Sigmoid colon (tissue), 7 donors: ENCODE results near the gene PRKG1. TPM values are rescaled to one million over a fixed set of nuclear protein-coding genes. Genes with fewer than 3 reads are reported as not detected.

ENCODE experiments used
- DNase-seq: peaks from one replicate; pipeline ENCODE4 v3.0.0-alpha.2; 2019
- H3K27ac ChIP-seq, 4 donors: fragments of 200-600 bp; sonication (generic); one replicate each; pipeline ENCODE4 v1.5.1; 2016 to 2019; ENCODE audit warnings: mild to moderate bottlenecking in 1 of 4
- H3K27me3 ChIP-seq, 3 donors: fragments of 200-600 bp; sonication (generic); one replicate each; pipeline ENCODE4 v1.5.1; 2019; ENCODE audit warnings: mild to moderate bottlenecking in 1 of 3
- H3K36me3 ChIP-seq, 4 donors: fragments of 200-600 bp; sonication (generic); one replicate each; pipeline ENCODE4 v1.5.1; 2016 to 2019
- H3K4me1 ChIP-seq, 4 donors: fragments of 200-600 bp; sonication (generic); one replicate each; pipeline ENCODE4 v1.5.1; 2017 to 2019
- H3K4me3 ChIP-seq, 4 donors: fragments of 200-600 bp; sonication (generic); one replicate each; pipeline ENCODE4 v1.5.1; 2017 to 2019; ENCODE audit warnings: mild to moderate bottlenecking in 2 of 4, moderate library complexity in 1 of 4
- H3K9me3 ChIP-seq, 4 donors: fragments of 200-600 bp in 3 of 4; sonication (generic) in 3 of 4; one replicate each; pipeline versions ENCODE4 v1.5.1 to v1.6.1; 2013 to 2019
- EP300 ChIP-seq, 4 donors: sonication (generic); formaldehyde crosslinking; IDR thresholded peaks; one replicate each; pipeline ENCODE4 v1.6.1; 2017; ENCODE audit warnings: antibody characterized with exemption in 4 of 4
- POLR2A ChIP-seq, 2 donors: fragments of 450-650 bp; IDR thresholded peaks; one replicate each; pipeline ENCODE4 v1.6.1; 2016; ENCODE audit warnings: antibody characterized with exemption in 2 of 2, mild to moderate bottlenecking in 2 of 2, moderate library complexity in 2 of 2
- POLR2AphosphoS5 ChIP-seq, 4 donors: sonication (generic); formaldehyde crosslinking; IDR thresholded peaks; one replicate each; pipeline ENCODE4 v1.6.1; 2017; ENCODE audit warnings: antibody characterized with exemption in 4 of 4
- WGBS, 2 donors: extraction: QIAGEN DNeasy Blood & Tissue Kit; methylation state at CpG; one replicate each; pipeline ENCODE4 v1.1.7; 2013; 5-methylcytosine and 5-hydroxymethylcytosine counted together
- intact Hi-C: fragments of 100-400 bp; cut with DNase I; formaldehyde crosslinking; loops from one replicate; pipeline ENCODE4 v1.15.1; 2023
- polyA plus RNA-seq, 3 donors: library from polyadenylated mRNA; stranded (reverse); fragments of 200-250 nt; gene quantifications; one replicate each; pipeline ENCODE4 v1.2.3, GENCODE V29; 2013
- total RNA-seq, 4 donors: library from RNA; depleted of rRNA; stranded (reverse); fragments of >200 nt; gene quantifications; one replicate each; pipeline ENCODE4 v1.1.0, GENCODE V29; 2016
- TF ChIP-seq, protein P1 (sequence below), 4 experiments: fragments of 450-650 bp in 3 of 4; fragments of 200-600 bp in 1 of 4; IDR thresholded peaks; one replicate each; pipeline ENCODE4 v1.5.1; 2016 to 2019; ENCODE audit warnings: antibody characterized with exemption in 4 of 4, mild to moderate bottlenecking in 3 of 4, moderate library complexity in 2 of 4
- donor health status: healthy with polysubstance abuse.
- donor health status: Bipolar disorder and iron deficiency.
- donor health status: healthy.

Gene PRKG1
- total and polyA plus RNA-seq, 7 donors, result 3.7 to 92.9 (median 60.2) TPM

DNA sequence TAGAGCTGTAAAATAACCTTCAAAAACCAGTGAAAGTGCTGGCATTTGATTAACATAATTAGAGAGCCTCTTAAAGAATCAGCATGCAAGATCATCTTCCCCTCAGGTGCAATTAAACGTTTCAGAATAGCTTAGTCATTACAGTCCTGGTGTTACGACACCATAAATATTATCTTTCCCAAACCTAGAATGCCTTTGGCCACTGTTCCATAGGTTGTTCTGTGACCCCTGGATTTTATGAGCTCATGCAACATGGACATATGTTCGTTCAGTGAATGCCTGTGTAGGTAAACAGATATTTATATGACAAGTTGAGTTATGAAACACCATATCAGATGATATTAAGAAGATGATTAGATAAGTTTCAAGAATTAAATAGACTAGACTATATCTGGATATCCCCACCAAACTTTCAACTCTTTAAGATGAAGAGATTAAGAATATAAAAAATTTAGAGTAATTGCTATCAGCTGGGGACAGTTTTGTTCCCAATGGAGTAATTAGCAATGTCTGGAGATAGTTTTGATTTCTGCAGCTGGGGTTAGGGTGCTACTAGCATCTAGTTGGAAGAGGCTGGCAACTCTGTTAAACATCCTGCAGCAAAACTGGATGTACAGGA lies 976.3 kb downstream of the PRKG1 start:
- Histone ChIP-seq H3K27ac (no peak overlapping the region), H3K9me3 (no peaks in the 10 kb centered on the region), H3K4me1 (no peaks in the 10 kb centered on the region), H3K4me3 (no peak overlapping the region), H3K36me3 (no peaks in the 10 kb centered on the region), H3K27me3 (no peaks in the 10 kb centered on the region)
- no peak for DNase-seq
- TF ChIP-seq POLR2AphosphoS5 (IDR thresholded peaks at IDR 0.05), result no peak
- no peak for TF ChIP-seq POLR2A (IDR thresholded peaks at IDR 0.05)
- TF ChIP-seq, protein P1, sequence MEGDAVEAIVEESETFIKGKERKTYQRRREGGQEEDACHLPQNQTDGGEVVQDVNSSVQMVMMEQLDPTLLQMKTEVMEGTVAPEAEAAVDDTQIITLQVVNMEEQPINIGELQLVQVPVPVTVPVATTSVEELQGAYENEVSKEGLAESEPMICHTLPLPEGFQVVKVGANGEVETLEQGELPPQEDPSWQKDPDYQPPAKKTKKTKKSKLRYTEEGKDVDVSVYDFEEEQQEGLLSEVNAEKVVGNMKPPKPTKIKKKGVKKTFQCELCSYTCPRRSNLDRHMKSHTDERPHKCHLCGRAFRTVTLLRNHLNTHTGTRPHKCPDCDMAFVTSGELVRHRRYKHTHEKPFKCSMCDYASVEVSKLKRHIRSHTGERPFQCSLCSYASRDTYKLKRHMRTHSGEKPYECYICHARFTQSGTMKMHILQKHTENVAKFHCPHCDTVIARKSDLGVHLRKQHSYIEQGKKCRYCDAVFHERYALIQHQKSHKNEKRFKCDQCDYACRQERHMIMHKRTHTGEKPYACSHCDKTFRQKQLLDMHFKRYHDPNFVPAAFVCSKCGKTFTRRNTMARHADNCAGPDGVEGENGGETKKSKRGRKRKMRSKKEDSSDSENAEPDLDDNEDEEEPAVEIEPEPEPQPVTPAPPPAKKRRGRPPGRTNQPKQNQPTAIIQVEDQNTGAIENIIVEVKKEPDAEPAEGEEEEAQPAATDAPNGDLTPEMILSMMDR (IDR thresholded peaks at IDR 0.05), result no peak
- TF ChIP-seq EP300 (IDR thresholded peaks at IDR 0.05), result no peak
- WGBS, 2 donors, result 40 to 64% methylated on average over 3 of the region's 3 CpGs
- intact Hi-C loops, result no loop called here

DNA sequence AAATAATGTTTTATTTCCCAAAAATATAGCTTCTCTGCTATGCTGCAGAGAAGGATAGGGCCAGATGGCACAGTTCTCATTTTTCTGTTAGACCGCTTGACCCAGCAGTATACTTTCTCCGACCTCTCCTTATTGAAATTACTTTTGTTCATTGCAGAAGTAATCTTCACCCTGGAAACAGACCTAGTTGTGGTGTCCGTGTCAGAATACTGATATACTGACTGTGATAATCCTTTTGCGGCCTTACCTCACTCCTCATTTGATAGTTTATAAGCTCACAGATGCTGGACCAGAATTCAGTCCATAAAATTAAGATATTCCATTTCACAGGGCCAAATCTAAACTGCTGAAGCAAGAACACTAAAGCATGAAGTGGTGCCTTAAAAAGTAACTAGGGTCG lies 979.2 kb downstream of the PRKG1 start:
- Histone ChIP-seq H3K27ac (no peak overlapping the region), H3K36me3 (no peaks in the 10 kb centered on the region), H3K27me3 (no peaks in the 10 kb centered on the region), H3K9me3 (no peaks in the 10 kb centered on the region), H3K4me1 (peaks cover 0 to 7% (median 0%) of the 10 kb centered on the region in 4 donors), H3K4me3 (no peak overlapping the region)
- no peak for DNase-seq
- TF ChIP-seq POLR2AphosphoS5 (IDR thresholded peaks at IDR 0.05), result no peak
- TF ChIP-seq POLR2A (IDR thresholded peaks at IDR 0.05), result no peak
- TF ChIP-seq, protein P1 (IDR thresholded peaks at IDR 0.05), result no peak
- no peak for TF ChIP-seq EP300 (IDR thresholded peaks at IDR 0.05)
- intact Hi-C loops, result no loop called here
- WGBS, 2 donors, result 87% methylated on average over 5 of the region's 5 CpGs

DNA sequence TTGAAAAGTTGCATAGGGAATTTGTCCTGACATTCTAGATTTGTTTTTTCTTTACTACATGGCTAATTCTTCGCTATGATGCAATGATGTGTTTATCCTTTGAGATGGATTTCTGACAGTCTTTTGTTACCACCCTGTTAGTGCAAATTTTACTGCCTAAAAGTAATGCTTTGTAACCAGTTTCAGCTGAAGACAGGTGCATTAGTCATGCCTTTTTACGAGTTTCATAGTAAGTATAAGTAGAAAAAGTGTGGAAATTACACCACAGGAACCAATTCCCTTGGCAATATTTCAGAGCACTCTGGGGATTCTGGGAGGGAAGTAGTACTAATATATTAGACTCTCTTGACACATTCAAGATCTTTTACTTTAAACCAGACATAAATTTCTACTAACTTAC lies 982.0 kb downstream of the PRKG1 start:
- TF ChIP-seq POLR2AphosphoS5 (IDR thresholded peaks at IDR 0.05) (no peak), POLR2A (IDR thresholded peaks at IDR 0.05) (no peak), EP300 (IDR thresholded peaks at IDR 0.05) (no peak)
- TF ChIP-seq, protein P1 (IDR thresholded peaks at IDR 0.05), result no peak
- intact Hi-C loops, result no loop called here
- Histone ChIP-seq H3K36me3 (no peaks in the 10 kb centered on the region), H3K27me3 (no peaks in the 10 kb centered on the region), H3K9me3 (no peaks in the 10 kb centered on the region), H3K4me1 (peaks cover 0 to 7% (median 0%) of the 10 kb centered on the region in 4 donors), H3K27ac (no peak overlapping the region), H3K4me3 (no peak overlapping the region)
- 59 to 65% methylated on average over 2 of the region's 2 CpGs for WGBS, 2 donors
- DNase-seq, result no peak

DNA sequence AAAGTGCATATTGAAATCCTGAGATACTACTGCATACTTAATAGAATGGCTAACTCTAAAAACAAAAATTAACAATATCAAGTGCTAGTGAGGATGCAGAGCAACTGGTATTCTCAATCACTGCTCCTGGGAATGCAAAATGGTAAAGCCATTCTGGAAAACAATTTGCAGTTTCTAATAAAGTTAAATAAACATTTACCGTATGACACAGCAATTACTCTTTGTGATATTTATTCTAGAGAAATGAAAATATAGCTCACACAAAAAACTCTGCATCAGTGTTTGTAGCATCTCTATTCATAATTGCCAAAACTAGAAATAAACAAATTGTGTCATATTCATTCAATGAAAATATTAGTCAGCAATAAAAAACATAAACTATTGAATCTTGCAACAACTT lies 984.8 kb downstream of the PRKG1 start:
- H3K27me3 ChIP-seq, result no peaks in the 10 kb centered on the region
- TF ChIP-seq, protein P1 (IDR thresholded peaks at IDR 0.05), result no peak
- TF ChIP-seq POLR2AphosphoS5 (IDR thresholded peaks at IDR 0.05) (no peak), POLR2A (IDR thresholded peaks at IDR 0.05) (no peak)
- H3K4me1 ChIP-seq, result peaks cover 0 to 7% (median 0%) of the 10 kb centered on the region in 4 donors
- H3K36me3 ChIP-seq, result peaks cover 0 to 8% (median 0%) of the 10 kb centered on the region in 4 donors
- WGBS, 2 donors, result 76 to 83% methylated on average over 1 of the region's 1 CpG
- intact Hi-C loops, result no loop called here
- H3K9me3 ChIP-seq, result no peaks in the 10 kb centered on the region
- DNase-seq, result no peak
- H3K4me3 ChIP-seq, result no peak overlapping the region
- H3K27ac ChIP-seq, result no peak overlapping the region

DNA sequence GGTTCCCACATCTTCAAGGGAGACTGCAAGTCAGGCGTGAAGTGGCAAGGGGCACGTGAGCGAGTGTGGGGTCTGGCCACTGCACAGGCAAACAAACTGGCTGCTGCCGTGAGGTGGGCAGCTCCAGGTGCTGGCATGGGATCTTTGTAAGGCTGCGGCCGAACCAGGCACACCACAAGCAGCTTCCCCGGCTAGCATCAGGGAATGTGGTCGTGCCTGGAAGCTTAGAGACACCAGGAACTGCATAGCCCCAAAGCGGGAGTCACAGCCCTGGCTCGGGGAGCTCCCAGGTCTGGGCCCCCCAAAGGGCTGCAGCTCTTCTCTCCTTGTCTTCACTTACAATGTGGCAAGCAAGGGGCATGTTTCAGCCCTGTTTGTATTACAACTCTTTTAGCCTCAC lies 988.9 kb downstream of the PRKG1 start:
- Histone ChIP-seq H3K27me3 (no peaks in the 10 kb centered on the region), H3K4me1 (no peaks in the 10 kb centered on the region), H3K36me3 (peaks cover 0 to 8% (median 0%) of the 10 kb centered on the region in 4 donors), H3K9me3 (no peaks in the 10 kb centered on the region), H3K27ac (no peak overlapping the region), H3K4me3 (no peak overlapping the region)
- intact Hi-C loops, result no loop called here
- DNase-seq, result no peak
- TF ChIP-seq, protein P1 (IDR thresholded peaks at IDR 0.05), result no peak
- no peak for TF ChIP-seq POLR2A (IDR thresholded peaks at IDR 0.05)
- no peak for TF ChIP-seq POLR2AphosphoS5 (IDR thresholded peaks at IDR 0.05)
- 88 to 96% methylated on average over 10 of the region's 10 CpGs for WGBS, 2 donors
